Measurements from ENCODE around the gene BCDIN3D. TPM values are rescaled to one million over a fixed set of nuclear protein-coding genes. Genes with fewer than 3 reads are reported as not detected.
A peak's percentile ranks its signal among the peaks of the same experiment; 100 is the strongest.

BCDIN3D gene
- total and polyA plus RNA-seq, 3 experiments from 2014 or later, result 6.4 to 7.6 (median 6.5) TPM

GRCh38 chr12:49819786-49820185, 23.1 kb downstream of the BCDIN3D start:
- CTCF ChIA-PET, result interaction anchor here (0.8 to 1.7 kb wide), 4 partner anchors 9 to 78 kb away, joined by 3 to 5 read pairs (median 5); partner anchors contain the start of gene TMBIM6
- H3K27me3 Mint-ChIP-seq, result no peaks in the 10 kb centered on the region
- H3K4me1 ChIP-seq (ENCODE audit: insufficient read depth, low read length), result peaks cover 14% of the 10 kb centered on the region

GRCh38 chr12:49818241-49818895, 24.5 kb downstream of the BCDIN3D start:
- H3K27ac ChIP-seq (ENCODE audit: low read depth, low read length), result no peak overlapping the region
- CTCF ChIA-PET, result no interaction called here
- DNase-seq, result no peak
- POLR2A ChIA-PET, result interaction anchor here (0.7 kb wide), 1 partner anchor 204 kb away, joined by 3 read pairs; no protein-coding TSS in a partner anchor
- H3K36me3 ChIP-seq (ENCODE audit: insufficient read depth, low read length), result no peaks in the 10 kb centered on the region
- H3K27ac Mint-ChIP-seq, result no peak overlapping the region
- peaks cover 14% of the 10 kb centered on the region for H3K4me1 ChIP-seq (ENCODE audit: insufficient read depth, low read length)
- peaks cover 6 to 21% (median 8%) of the 10 kb centered on the region in 3 donors for H3K36me3 Mint-ChIP-seq
- no peaks in the 10 kb centered on the region for H3K27me3 Mint-ChIP-seq
- H3K4me3 ChIP-seq (ENCODE audit: low read length), result no peak overlapping the region
- H3K4me3 Mint-ChIP-seq, result no peak overlapping the region
- H3K27me3 ChIP-seq (ENCODE audit: insufficient read depth, low read length, poor library complexity, severe bottlenecking), result no peaks in the 10 kb centered on the region
- no peaks in the 10 kb centered on the region for H3K9me3 ChIP-seq (ENCODE audit: low read length)
- H3K4me1 Mint-ChIP-seq, result peaks cover 19 to 32% (median 31%) of the 10 kb centered on the region in 3 donors
- no peaks in the 10 kb centered on the region for H3K9me3 Mint-ChIP-seq

More at GRCh38 chr12:49819786-49820185, 23.1 kb downstream of the BCDIN3D start:
- Histone ChIP-seq H3K9me3 (ENCODE audit: low read length) (no peaks in the 10 kb centered on the region), H3K4me3 (ENCODE audit: low read length) (no peak overlapping the region), H3K36me3 (ENCODE audit: insufficient read depth, low read length) (no peaks in the 10 kb centered on the region), H3K27me3 (ENCODE audit: insufficient read depth, low read length, poor library complexity, severe bottlenecking) (no peaks in the 10 kb centered on the region), H3K27ac (ENCODE audit: low read depth, low read length) (no peak overlapping the region)
- H3K9me3 Mint-ChIP-seq, result no peaks in the 10 kb centered on the region
- POLR2A ChIA-PET, result no interaction called here
- no peak for DNase-seq
- no peak overlapping the region for H3K4me3 Mint-ChIP-seq
- peaks cover 1 to 17% (median 8%) of the 10 kb centered on the region in 3 donors for H3K36me3 Mint-ChIP-seq
- H3K4me1 Mint-ChIP-seq, result peaks cover 22 to 33% (median 32%) of the 10 kb centered on the region in 3 donors
- peak overlapping the region in 3 of 8 donors; percentile 5 to 34 (median 26) for H3K27ac Mint-ChIP-seq

GRCh38 chr12:49813131-49813530, 29.8 kb downstream of the BCDIN3D start:
- ChIA-PET CTCF (no interaction called here), POLR2A (no interaction called here)
- H3K27ac Mint-ChIP-seq, result no peak overlapping the region
- no peak for DNase-seq
- Histone ChIP-seq H3K27me3 (ENCODE audit: insufficient read depth, low read length, poor library complexity, severe bottlenecking) (no peaks in the 10 kb centered on the region), H3K27ac (ENCODE audit: low read depth, low read length) (no peak overlapping the region), H3K4me3 (ENCODE audit: low read length) (no peak overlapping the region), H3K36me3 (ENCODE audit: insufficient read depth, low read length) (no peaks in the 10 kb centered on the region), H3K4me1 (ENCODE audit: insufficient read depth, low read length) (no peaks in the 10 kb centered on the region), H3K9me3 (ENCODE audit: low read length) (no peaks in the 10 kb centered on the region)
- H3K4me3 Mint-ChIP-seq, result no peak overlapping the region
- H3K36me3 Mint-ChIP-seq, result peaks cover 6 to 17% (median 11%) of the 10 kb centered on the region in 3 donors
- no peaks in the 10 kb centered on the region for H3K27me3 Mint-ChIP-seq
- peaks cover 0 to 5% (median 5%) of the 10 kb centered on the region in 3 donors for H3K4me1 Mint-ChIP-seq
- no peaks in the 10 kb centered on the region for H3K9me3 Mint-ChIP-seq

GRCh38 chr12:49811961-49812401, 30.9 kb downstream of the BCDIN3D start:
- no peaks in the 10 kb centered on the region for H3K4me1 ChIP-seq (ENCODE audit: insufficient read depth, low read length)
- Mint-ChIP-seq H3K4me3 (no peak overlapping the region), H3K27me3 (no peaks in the 10 kb centered on the region), H3K27ac (peak overlapping the region in 1 of 8 donors; percentile 34), H3K9me3 (no peaks in the 10 kb centered on the region), H3K4me1 (peaks cover 0 to 5% (median 5%) of the 10 kb centered on the region in 3 donors), H3K36me3 (peaks cover 6 to 18% (median 11%) of the 10 kb centered on the region in 3 donors)
- ChIA-PET POLR2A (no interaction called here), CTCF (no interaction called here)
- no peaks in the 10 kb centered on the region for H3K36me3 ChIP-seq (ENCODE audit: insufficient read depth, low read length)
- no peaks in the 10 kb centered on the region for H3K9me3 ChIP-seq (ENCODE audit: low read length)
- no peak overlapping the region for H3K27ac ChIP-seq (ENCODE audit: low read depth, low read length)
- H3K27me3 ChIP-seq (ENCODE audit: insufficient read depth, low read length, poor library complexity, severe bottlenecking), result no peaks in the 10 kb centered on the region
- H3K4me3 ChIP-seq (ENCODE audit: low read length), result no peak overlapping the region
- DNase-seq, result no peak

- Histone ChIP-seq H3K4me3 (ENCODE audit: low read length) (no peak overlapping the region), H3K4me1 (ENCODE audit: insufficient read depth, low read length) (no peaks in the 10 kb centered on the region), H3K36me3 (ENCODE audit: insufficient read depth, low read length) (no peaks in the 10 kb centered on the region), H3K27ac (ENCODE audit: low read depth, low read length) (no peak overlapping the region), H3K9me3 (ENCODE audit: low read length) (no peaks in the 10 kb centered on the region), H3K27me3 (ENCODE audit: insufficient read depth, low read length, poor library complexity, severe bottlenecking) (no peaks in the 10 kb centered on the region)
- Mint-ChIP-seq H3K4me1 (peaks cover 0 to 5% (median 5%) of the 10 kb centered on the region in 3 donors), H3K27me3 (no peaks in the 10 kb centered on the region), H3K36me3 (peaks cover 6 to 14% (median 8%) of the 10 kb centered on the region in 3 donors), H3K9me3 (no peaks in the 10 kb centered on the region), H3K27ac (no peak overlapping the region), H3K4me3 (no peak overlapping the region)
- DNase-seq, result no peak
- POLR2A ChIA-PET, result no interaction called here
- CTCF ChIA-PET, result interaction anchor here (1.0 kb wide), 1 partner anchor 49 kb away, joined by 3 read pairs; no protein-coding TSS in a partner anchor
Measured at GRCh38 chr12:49811136-49811535, 31.8 kb downstream of the BCDIN3D start.

GRCh38 chr12:49809906-49810389, 33.0 kb downstream of the BCDIN3D start:
- H3K9me3 Mint-ChIP-seq, result no peaks in the 10 kb centered on the region
- H3K27me3 Mint-ChIP-seq, result no peaks in the 10 kb centered on the region
- Histone ChIP-seq H3K27ac (ENCODE audit: low read depth, low read length) (no peak overlapping the region), H3K9me3 (ENCODE audit: low read length) (no peaks in the 10 kb centered on the region), H3K4me3 (ENCODE audit: low read length) (no peak overlapping the region), H3K36me3 (ENCODE audit: insufficient read depth, low read length) (no peaks in the 10 kb centered on the region), H3K4me1 (ENCODE audit: insufficient read depth, low read length) (no peaks in the 10 kb centered on the region), H3K27me3 (ENCODE audit: insufficient read depth, low read length, poor library complexity, severe bottlenecking) (no peaks in the 10 kb centered on the region)
- no peak for DNase-seq
- peaks cover 0 to 5% (median 0%) of the 10 kb centered on the region in 3 donors for H3K4me1 Mint-ChIP-seq
- ChIA-PET CTCF (interaction anchor here (1.1 kb wide), 1 partner anchor 33 kb away, joined by 3 read pairs; no protein-coding TSS in a partner anchor), POLR2A (no interaction called here)
- H3K4me3 Mint-ChIP-seq, result no peak overlapping the region
- H3K36me3 Mint-ChIP-seq, result peaks cover 3 to 21% (median 6%) of the 10 kb centered on the region in 3 donors
- no peak overlapping the region for H3K27ac Mint-ChIP-seq

GRCh38 chr12:49809381-49809905, 33.5 kb downstream of the BCDIN3D start:
- Histone ChIP-seq H3K27ac (ENCODE audit: low read depth, low read length) (no peak overlapping the region), H3K4me1 (ENCODE audit: insufficient read depth, low read length) (no peaks in the 10 kb centered on the region), H3K4me3 (ENCODE audit: low read length) (no peak overlapping the region), H3K27me3 (ENCODE audit: insufficient read depth, low read length, poor library complexity, severe bottlenecking) (no peaks in the 10 kb centered on the region), H3K36me3 (ENCODE audit: insufficient read depth, low read length) (no peaks in the 10 kb centered on the region), H3K9me3 (ENCODE audit: low read length) (no peaks in the 10 kb centered on the region)
- ChIA-PET POLR2A (no interaction called here), CTCF (interaction anchor here (1.1 kb wide), 1 partner anchor 32 kb away, joined by 3 read pairs; no protein-coding TSS in a partner anchor)
- no peak for DNase-seq
- Mint-ChIP-seq H3K4me1 (peaks cover 0 to 5% (median 0%) of the 10 kb centered on the region in 3 donors), H3K9me3 (no peaks in the 10 kb centered on the region), H3K4me3 (no peak overlapping the region), H3K36me3 (peaks cover 1 to 19% (median 3%) of the 10 kb centered on the region in 3 donors), H3K27ac (no peak overlapping the region), H3K27me3 (no peaks in the 10 kb centered on the region)
